ENCODE data around the gene PTPN12. TPM values are rescaled to one million over a fixed set of nuclear protein-coding genes. Genes with fewer than 3 reads are reported as not detected.

Gene PTPN12
- polyA plus RNA-seq, 1 donor from 2014 or later: 49.5 TPM

GRCh38 chr7:77497079-77497478 lies 40.0 kb upstream of the PTPN12 start:
- Histone ChIP-seq H3F3A (ENCODE audit: insufficient read depth, low read length, poor library complexity, severe bottlenecking) (no peaks in the 10 kb centered on the region), H3K9me2 (ENCODE audit: insufficient read depth, low read length) (no peaks in the 10 kb centered on the region), H3K4me2 (ENCODE audit: low read length) (no peak overlapping the region), H3K27ac (ENCODE audit: low read length) (no peak overlapping the region), H3K79me2 (replicated peaks; ENCODE audit: insufficient read depth, low read length) (no peaks in the 10 kb centered on the region), H3K4me3 (ENCODE audit: low read length) (no peak overlapping the region), H3K27me3 (ENCODE audit: insufficient read depth, low read depth, low read length) (no peaks in the 10 kb centered on the region), H4K20me1 (ENCODE audit: insufficient read depth) (no peaks in the 10 kb centered on the region), H3K36me3 (ENCODE audit: insufficient read depth, low read length) (no peaks in the 10 kb centered on the region), H3K9me3 (ENCODE audit: low read length) (no peaks in the 10 kb centered on the region), H2AFZ (ENCODE audit: low read depth, low read length) (no peak overlapping the region), H3K9ac (ENCODE audit: low read length) (no peak overlapping the region)
- TF ChIP-seq POLR2AphosphoS5 (IDR thresholded peaks at IDR 0.05) (peak; percentile 72), REST (IDR thresholded peaks at IDR 0.05; ENCODE audit: borderline replicate concordance) (no peak), EP300 (conservative IDR thresholded peaks at IDR 0.05; ENCODE audit: poor library complexity, severe bottlenecking) (peak; percentile 43), TAF1 (IDR thresholded peaks at IDR 0.05; ENCODE audit: low read depth) (no peak)

GRCh38 chr7:77498659-77499379 lies 38.3 kb upstream of the PTPN12 start:
- no peak overlapping the region for H2AFZ ChIP-seq (ENCODE audit: low read depth, low read length)
- no peaks in the 10 kb centered on the region for H3K9me2 ChIP-seq (ENCODE audit: insufficient read depth, low read length)
- no peaks in the 10 kb centered on the region for H3K9me3 ChIP-seq (ENCODE audit: low read length)
- H3K36me3 ChIP-seq (ENCODE audit: insufficient read depth, low read length): no peaks in the 10 kb centered on the region
- no peak overlapping the region for H3K9ac ChIP-seq (ENCODE audit: low read length)
- no peaks in the 10 kb centered on the region for H4K20me1 ChIP-seq (ENCODE audit: insufficient read depth)
- H3K79me2 ChIP-seq (replicated peaks; ENCODE audit: insufficient read depth, low read length): no peaks in the 10 kb centered on the region
- no peak overlapping the region for H3K27ac ChIP-seq (ENCODE audit: low read length)
- no peak overlapping the region for H3K4me2 ChIP-seq (ENCODE audit: low read length)
- no peaks in the 10 kb centered on the region for H3K27me3 ChIP-seq (ENCODE audit: insufficient read depth, low read depth, low read length)
- no peaks in the 10 kb centered on the region for H3F3A ChIP-seq (ENCODE audit: insufficient read depth, low read length, poor library complexity, severe bottlenecking)
- no peak for TF ChIP-seq EZH2 (IDR thresholded peaks at IDR 0.05; ENCODE audit: borderline replicate concordance, insufficient read depth, low read length, poor library complexity, severe bottlenecking)
- no peak for TF ChIP-seq CTCF (IDR thresholded peaks at IDR 0.05; ENCODE audit: poor library complexity, severe bottlenecking)
- no peak for TF ChIP-seq TAF1 (IDR thresholded peaks at IDR 0.05; ENCODE audit: low read depth)
- TF ChIP-seq REST (IDR thresholded peaks at IDR 0.05; ENCODE audit: borderline replicate concordance): no peak
- no peak for TF ChIP-seq SMC3 (conservative IDR thresholded peaks at IDR 0.05; ENCODE audit: poor library complexity)
- TF ChIP-seq MXI1 (conservative IDR thresholded peaks at IDR 0.05; ENCODE audit: poor library complexity, severe bottlenecking): no peak
- TF ChIP-seq RAD21 (conservative IDR thresholded peaks at IDR 0.05): no peak
- no peak overlapping the region for H3K4me3 ChIP-seq (ENCODE audit: low read length)

Data from neural cell (in vitro differentiated cells).